Hair follicle dermal papilla cell (primary cell): ENCODE results near the gene TMEM126B. TPM values are rescaled to one million over a fixed set of nuclear protein-coding genes. Genes with fewer than 3 reads are reported as not detected.

Source experiments
- total RNA-seq: library from RNA; depleted of rRNA; stranded (reverse); fragments of >200 nt; gene quantifications from 2 replicates; pipeline ENCODE4 v1.2.3, GENCODE V29; 2012

The TMEM126B gene
- 44.5 and 51.6 TPM in 2 replicates for total RNA-seq

DNA sequence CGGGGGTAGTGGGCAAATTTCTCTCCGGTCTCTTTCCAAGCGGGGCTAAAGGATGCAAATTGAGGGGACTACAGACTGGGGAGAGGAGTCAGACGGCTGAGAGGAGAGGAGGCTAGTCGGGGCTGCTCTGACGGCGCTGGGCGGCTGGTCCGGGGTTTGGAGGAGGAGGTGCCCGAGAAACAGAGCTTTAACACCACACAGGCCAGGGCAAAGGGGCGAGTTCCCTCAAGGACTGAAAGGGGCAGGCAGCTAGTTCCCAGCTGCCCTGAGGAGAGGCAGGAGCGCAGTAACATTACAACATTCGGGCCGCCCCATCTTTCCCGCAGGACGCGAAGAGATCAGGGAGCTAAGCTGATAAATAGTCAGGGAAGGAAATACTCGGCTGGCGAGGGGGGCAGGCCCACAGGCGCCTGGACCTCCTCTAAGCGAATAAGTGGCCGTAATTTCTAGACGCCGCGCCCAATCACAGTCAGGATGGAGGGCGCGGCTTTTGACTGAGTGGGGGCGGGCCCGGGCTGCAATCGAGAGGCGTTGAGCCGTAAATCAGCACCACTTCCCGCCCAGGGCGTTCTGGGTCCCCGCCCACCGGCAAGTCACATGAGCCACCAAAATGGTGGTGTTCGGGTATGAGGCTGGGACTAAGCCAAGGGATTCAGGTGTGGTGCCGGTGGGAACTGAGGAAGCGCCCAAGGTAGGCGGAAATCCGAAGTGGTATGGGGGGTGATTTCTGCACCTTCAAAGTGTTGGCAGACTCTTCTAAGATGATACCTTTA is at the start of gene TMEM126B:
TMEM126B (plus strand) TSS at position 596 of the 773 bp plus-strand sequence; CDS start at position 611, 15 bp downstream.

GRCh38 chr11:85627332-85627997 is 928 bp upstream of the TMEM126B start, which contains the start of gene DLG2:
Gene DLG2 (minus strand): TSS chr11:85627344.

GRCh38 chr11:85647604-85648299 is 19.4 kb downstream of the TMEM126B start, which contains the start of gene TMEM126A:
Gene TMEM126A (plus strand): TSS chr11:85647967. CDS start chr11:85650256, 2,289 bp downstream.

DNA sequence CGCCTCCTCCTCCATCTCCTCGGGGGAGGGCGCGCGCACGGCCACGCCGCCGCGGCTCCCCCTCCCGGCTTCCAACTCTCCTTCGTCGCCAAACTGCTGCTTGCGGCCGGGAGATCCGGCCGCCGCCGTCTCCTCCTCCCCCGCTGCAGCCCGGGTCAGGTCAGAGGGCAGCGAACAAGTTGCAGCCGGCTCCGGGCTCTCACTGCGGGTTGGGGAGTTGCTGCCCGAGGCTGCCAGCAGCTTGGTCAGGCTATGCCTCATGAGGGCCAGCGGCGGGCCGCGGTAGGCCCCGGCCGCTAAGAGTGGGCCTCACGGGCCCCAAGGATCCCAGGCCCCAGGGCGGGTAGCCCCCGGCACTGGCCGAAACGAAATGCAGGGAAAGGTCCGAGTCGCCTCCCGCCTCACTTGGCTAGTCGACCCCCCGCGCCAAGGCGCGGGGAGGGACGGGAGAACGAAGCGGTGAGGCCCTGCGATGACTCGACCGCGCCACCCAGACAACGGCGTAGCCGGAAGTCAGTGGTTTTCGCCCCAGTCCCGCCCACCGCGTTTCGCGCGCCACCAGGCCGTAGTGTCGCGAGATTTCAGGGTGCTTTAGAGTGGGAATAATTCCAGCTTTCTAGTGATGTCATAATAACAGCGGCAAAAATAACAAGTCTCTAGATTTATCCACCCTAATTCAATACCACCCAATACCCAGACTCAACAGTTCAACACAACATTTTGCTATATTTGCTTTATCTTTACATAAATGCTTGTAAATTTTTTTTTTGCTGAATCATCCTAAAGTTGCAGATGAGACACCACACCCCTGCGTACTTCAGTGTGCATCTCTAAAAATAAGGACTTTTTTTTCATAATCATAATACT is 36.5 kb downstream of the TMEM126B start, which contains the start of gene CREBZF:
CREBZF (minus strand) TSS at position 515 of the 867 bp plus-strand sequence; CDS start at position 261, 254 bp downstream.

DNA sequence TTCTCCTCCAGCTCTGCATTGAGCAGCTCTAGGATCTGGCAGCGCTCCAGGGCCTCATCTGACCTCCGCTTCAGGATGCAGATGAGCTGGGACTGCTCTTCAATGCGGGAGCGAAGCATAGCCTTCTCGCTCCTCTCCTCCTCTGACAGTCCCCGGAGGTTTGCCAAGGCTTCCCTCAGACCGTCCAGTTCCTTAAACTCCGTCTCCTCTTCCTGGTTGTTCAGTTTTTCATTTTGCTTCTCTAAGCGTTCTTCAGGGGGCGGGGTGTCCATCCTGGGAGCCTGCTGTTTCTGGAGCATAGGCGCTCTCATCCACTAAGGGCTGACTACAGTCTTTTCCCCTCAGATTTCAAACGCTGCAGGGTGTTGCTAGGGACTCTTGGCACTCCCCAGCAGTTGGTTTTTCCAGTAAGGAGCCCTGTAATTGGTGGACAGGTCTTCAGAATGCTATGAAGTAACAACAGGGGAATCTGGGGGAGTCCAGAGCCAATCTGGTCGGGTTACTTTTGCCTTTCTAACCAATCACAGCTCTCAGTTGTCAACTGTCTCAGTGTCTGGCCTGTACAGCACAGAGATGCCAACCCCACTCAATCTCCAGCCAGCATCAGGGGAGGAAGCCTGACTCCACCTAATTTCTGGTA is 57.5 kb downstream of the TMEM126B start, which contains the start of gene CCDC89:
CCDC89 (minus strand) TSS at position 376 of the 640 bp plus-strand sequence; CDS start at position 311, 65 bp downstream.

Other genes with a start within 250 kb of the TMEM126B start
- 2.8 and 4.1 TPM in 2 replicates for gene DLG2, start 1.2 kb upstream of the TMEM126B start, total RNA-seq
- 15.6 and 29.4 TPM in 2 replicates for gene TMEM126A, start 19.4 kb downstream of the TMEM126B start, total RNA-seq
- gene CREBZF, start 36.5 kb downstream of the TMEM126B start, total RNA-seq, result 44.1 and 53.7 TPM in 2 replicates
- 2.6 and 3.9 TPM in 2 replicates for gene CCDC89, start 57.6 kb downstream of the TMEM126B start, total RNA-seq
- 77.7 and 106 TPM in 2 replicates for gene SYTL2, start 182.5 kb downstream of the TMEM126B start, total RNA-seq
- not detected in 2 replicates for gene CCDC83, start 226.8 kb downstream of the TMEM126B start, total RNA-seq